HG03108 (cell line): ENCODE results near the gene SH3BGRL3.
A peak's percentile ranks its signal among the peaks of the same experiment; 100 is the strongest.

ENCODE experiments used
- ATAC-seq: cut with Tn5 transposase; IDR thresholded peaks from one replicate; pipeline ENCODE4 v1.9.1; 2021; ENCODE audit warnings: moderate library complexity; ENCODE audit not compliant: unreplicated experiment

The SH3BGRL3 gene

DNA sequence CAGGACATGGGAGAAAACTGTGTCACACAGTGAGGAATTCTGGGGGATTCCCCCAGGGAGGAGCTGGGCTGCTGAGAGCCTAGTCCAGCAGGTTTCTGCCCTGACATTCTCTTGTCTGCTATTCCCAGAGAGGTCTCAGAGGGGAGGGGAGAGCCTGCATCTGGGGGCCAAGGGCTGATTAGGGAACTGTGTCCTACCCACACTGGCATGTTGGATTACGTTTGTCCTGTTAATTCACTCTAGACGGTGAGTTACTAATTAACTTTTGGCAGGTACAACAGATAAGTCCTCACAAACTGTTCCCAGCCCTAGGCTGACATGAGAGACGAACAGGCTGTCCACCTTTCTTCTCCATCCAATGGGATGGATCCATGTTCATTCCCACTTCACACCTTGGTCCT lies 2.6 kb upstream of the SH3BGRL3 start:
- ATAC-seq: no peak

DNA sequence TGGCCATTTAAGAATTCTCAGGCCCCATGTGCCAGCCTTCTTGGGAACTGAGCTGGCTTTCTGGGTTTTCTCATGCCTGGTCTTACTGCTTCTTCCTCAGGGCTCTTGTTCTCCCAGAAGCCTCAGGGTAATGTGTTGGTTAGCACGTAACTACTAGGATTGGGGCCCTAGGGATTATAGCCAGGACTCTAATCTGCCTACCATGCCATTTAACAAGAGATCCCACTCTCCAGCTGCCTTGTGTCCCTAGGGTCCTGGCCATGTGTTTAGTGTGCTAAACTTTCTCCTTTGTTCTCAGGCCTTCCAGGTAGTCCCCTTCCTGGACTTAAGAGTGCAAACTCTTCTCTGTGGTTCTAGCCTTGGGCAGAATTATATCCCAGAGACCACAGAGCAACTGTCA lies 2.2 kb upstream of the SH3BGRL3 start:
- ATAC-seq: no peak

DNA sequence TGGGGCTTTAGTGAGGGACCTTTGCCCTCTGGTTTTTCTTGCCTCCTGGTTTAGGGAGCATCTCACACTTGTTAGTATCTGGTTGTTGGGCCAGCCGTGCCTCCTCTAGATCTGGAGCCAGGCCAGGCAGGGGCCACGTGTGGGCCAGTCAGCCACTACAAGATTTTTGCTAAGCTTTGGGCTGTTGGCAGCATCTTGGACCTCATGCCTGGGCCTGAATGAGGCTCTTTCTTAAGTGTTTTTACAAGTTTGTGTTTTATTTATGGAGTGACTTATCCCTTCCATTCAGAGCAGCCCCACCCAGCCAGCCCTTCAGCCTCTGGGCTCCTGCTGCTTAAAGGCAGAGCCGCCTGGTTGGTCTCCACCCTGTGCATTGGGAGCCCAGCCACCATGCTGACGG lies 1.6 kb upstream of the SH3BGRL3 start:
- no peak for ATAC-seq

DNA sequence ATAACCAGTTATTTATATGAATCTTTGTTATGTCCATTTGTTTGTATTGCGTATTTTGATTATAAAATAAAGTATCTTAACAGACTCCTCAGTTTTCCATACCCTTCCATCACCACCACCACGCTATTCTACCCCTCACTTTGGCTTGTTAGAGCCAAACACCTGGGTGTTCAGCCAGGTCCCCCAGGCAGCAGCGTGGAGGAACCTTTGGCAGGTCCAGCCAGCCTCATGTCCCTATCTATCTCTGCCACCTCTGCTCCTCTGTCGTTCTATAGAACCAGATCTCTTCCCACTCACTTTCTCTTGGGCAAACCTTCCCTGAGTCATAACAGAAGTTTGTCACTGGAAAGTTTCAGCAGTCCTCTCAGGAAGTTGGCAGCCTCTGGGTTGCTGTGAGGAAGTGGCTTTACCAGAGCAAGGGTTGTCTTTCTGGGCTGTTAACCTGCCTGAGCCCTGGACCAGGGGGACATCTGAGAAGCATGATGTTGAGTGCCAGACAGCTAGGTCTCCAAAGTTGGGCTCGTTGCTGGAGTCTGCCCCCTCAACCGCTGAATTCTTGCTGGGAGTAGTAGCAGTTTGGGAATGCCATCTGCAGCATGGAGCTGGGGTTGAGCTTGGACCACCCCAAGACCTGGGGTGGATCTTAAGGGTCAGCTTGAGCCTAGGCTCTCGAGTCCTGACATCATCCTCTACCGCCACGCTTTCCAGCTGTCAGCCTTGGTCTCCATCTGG lies 996 bp upstream of the SH3BGRL3 start:
- ATAC-seq: no peak

DNA sequence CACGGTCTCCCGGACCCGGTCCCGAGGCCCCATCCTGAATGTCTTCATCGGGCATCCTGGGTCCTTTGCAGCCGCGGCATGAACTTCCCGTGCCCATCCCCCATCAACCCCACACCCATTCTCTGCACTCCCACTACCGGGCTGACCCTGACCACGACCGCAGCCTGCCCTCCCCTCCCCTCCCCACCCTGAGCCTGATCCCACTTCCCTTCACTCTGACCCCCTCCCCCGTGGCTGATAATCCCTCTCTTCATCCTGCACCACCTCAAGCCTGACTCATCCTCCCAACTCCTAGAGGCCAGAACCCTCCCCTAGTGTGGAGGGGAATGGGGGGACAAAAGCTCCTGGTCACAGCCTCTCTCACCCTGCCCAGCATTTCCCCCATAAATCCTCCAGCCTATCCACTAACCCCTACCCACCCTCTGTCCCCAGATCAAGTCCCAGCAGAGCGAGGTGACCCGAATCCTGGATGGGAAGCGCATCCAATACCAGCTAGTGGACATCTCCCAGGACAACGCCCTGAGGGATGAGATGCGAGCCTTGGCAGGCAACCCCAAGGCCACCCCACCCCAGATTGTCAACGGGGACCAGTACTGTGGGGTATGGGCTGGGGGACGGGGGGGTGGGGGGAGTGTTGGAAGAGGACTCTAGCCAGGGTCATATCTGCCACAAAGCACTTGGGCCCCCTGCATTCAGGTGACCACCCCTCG lies 602 bp downstream of the SH3BGRL3 start:
- no peak for ATAC-seq

DNA sequence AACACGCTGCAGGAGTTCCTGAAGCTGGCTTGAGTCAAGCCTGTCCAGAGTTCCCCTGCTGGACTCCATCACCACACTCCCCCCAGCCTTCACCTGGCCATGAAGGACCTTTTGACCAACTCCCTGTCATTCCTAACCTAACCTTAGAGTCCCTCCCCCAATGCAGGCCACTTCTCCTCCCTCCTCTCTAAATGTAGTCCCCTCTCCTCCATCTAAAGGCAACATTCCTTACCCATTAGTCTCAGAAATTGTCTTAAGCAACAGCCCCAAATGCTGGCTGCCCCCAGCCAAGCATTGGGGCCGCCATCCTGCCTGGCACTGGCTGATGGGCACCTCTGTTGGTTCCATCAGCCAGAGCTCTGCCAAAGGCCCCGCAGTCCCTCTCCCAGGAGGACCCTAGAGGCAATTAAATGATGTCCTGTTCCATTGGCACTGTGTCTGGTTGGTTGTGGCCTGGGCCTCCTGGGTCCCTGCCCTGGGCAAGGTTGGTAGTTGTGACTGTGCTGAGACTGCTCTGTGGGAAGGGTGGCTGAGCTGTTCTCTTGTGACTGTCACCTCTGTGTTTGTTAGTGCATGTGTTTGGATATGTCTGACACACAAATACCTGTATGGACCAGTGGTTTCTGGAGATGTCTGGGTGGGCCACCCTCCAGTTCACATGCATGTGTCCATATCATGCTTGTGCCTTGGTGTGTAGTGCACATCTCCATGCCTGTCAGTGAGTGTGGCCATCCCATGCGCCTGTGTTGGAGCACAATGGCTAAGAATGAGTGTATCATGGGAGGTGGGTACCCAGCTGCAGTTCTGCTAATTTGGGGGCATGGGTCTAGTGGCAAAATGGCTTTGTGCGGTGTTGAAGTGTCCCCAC lies 1.4 kb downstream of the SH3BGRL3 start:
- no peak for ATAC-seq

DNA sequence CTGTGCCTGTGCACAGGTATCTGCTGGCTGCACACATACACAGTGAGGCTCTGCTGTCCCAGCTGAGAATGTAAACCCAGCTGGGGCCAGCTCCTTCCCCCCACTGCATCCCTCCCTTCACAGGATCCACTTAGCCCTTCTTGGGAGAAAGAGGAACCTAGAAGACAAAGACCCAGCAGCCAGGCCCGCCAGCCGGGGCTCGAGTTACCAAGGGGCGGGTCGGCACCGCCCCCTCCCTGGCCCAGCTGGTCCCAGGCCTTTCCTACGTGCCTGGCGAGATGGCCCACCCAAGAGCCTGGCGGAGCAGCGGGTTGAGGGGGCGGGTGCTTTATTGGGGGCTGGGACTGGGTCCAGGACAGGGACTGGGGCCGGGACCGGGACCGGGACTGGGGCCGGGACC lies 2.1 kb downstream of the SH3BGRL3 start:
- no peak for ATAC-seq

DNA sequence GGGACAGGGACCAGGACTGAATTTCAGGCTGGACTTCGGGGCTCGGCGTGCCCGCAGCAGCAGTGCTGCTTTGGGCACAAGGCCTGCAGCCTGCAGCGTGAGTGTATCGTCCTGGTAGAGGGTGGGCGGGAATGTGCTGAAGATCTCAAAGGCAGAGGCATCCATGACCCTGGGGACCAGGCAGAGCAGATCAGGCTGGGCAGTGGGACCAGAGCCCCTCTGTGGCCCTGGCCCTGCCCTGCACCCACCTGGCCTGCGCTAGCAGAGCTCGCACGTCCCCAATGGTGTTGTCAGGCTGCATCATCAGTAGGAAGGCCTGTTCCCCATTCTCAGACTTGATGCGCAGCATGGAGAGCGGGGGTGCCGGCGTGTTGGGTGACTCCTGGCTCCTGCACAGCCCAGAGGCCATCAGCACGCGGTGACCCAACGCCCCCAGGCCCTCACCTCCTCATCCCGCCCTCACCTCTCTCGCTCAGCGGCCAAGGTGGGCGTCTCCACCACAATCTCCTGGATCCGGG lies 2.6 kb downstream of the SH3BGRL3 start:
- no peak for ATAC-seq

DNA sequence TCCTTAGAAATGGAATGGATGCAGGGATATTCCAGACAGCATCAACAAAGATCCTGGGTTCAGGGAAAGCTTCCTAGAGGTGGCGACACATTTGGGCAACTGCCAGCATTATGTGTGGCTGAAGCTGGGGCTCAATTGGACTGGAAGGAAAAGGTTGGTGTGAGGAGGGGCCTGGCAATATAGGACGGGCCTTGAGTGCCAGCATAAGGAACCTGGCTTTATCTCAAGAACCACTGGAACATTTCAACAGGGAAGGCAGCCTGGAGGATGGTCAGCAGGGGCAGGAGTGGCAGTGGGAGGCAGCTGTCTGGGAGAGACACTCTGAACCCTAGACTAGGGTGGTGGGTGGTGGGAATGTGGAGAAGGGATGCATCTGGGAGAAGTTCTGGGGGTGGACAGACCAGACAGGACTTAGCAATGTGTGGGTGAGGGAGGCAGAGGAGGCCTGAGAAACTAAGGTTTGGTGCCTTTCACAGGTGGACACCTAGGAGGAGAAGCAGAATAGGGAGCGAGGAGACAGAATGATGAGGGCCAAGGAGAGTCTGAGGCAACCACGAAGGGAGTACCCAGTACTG lies 3.5 kb downstream of the SH3BGRL3 start:
- ATAC-seq: no peak

DNA sequence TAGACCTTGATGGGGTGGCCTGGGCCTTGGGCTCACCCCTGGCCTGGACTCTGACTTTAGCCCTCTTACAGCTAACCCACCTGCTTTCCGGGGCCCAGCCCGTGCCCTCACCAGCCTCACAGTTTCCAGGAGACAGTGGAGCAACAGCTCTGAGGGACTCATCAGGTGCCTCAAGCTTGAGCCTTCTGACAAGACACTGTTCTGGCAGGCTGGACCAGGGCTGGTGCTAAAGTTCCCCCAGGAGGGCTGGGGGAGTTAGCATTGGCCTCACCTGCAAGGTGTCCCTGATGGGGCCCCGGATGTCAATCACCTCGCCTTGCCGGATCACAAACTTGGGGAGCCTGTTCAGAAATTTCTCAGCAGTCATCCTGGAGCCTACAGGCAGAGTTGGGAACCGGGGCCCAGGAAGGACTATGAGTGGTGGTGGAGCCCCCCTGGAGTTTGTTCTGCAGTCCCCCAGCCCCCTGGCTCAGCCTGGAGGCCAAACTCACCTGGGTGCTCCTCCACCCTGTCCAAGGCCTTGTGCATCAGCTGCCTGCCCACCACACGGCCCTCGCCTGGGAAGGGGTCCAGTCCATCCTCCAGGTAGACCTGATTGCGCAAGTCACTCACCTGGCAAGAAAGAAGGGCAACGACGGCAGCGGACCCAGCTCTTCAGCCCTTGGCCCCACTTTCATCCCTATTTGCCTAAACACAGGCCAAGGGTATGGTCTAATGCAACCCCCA lies 4.1 kb downstream of the SH3BGRL3 start:
- no peak for ATAC-seq

DNA sequence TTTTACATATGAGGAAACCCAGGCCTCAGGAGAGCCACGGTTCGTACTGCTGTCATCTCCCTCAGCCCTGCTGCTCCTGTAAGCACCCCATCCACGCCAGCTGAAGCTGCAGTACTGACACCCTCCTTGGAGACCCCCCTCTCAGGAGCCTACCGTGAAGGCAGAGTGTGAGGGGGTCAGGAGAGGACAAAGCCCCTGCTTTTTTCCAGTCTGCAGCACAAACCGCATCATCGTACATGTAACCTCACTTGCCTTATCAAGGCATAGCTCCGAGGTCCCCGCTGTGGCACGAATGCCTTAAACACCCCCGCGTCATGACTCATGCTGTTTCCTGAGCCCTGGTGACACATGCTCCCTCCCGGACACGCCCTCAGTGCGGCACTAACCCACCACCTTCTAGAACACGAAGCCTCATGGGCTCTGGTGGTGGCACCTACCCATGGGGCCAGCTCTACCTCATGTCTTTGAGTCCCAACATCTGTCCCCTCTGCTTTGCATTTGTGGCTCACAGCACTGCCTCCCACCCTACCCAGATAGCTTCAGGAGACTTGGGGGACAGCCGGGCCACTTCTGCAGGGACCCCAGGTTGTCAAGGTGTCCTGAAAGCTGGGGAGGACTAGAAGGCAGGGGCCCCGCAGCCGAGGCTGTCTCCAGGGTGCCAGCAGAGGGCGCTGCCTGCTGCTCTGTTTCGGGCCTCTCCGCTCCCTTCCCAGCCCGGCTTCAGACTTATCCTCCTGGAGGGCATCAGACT lies 4.9 kb downstream of the SH3BGRL3 start:
- no peak for ATAC-seq

DNA sequence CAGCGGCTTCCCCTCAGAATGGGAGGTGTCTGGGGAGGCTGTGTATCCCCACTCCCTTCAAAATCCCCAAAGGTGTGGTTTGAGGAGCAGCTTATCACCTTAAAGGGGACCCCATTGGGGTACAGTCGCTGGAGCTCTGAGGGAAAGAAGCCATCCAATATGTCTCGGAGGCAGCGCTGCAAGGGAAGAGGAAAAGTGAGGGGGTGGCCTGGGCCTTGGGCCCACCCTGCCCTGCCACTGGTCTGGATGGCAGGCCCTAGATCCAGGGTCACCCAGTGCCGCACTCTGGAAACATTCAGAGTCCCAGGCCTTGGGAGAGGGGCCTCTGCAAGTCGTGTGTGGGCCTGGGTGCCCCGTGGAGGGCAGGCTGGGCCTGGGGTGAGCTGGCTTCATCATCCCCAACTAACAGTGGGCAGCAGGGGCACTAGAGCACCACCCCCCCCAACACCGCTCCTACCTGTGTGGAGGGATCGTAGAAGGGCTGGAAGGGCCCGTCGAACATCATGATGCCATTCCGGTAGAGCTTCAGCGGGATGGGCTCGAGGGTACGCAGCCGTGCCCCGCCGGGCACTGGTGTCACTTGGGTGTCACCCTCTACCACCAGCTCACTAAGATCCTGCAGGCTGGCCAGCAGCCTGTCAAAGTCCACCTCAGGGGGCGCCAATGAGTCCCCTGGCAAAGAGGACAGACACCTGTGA lies 5.6 kb downstream of the SH3BGRL3 start:
- no peak for ATAC-seq

DNA sequence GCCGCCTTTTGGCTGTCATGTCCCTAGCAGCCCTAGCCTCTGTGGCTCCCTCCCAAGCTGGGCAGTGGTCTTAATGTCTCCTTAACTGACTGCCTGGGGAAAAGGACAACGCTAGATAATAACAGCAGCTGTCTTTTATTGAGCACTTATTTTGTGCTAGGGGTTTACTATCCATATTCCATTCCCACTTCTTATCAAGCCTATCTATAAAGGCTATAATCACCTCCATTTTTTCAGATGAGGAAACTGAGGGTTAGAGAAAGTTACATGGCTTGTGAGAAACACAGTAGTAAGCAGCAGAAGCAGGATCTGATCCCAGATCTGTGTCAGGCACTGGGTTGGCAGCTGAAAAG lies 6.2 kb downstream of the SH3BGRL3 start:
- ATAC-seq: no peak

DNA sequence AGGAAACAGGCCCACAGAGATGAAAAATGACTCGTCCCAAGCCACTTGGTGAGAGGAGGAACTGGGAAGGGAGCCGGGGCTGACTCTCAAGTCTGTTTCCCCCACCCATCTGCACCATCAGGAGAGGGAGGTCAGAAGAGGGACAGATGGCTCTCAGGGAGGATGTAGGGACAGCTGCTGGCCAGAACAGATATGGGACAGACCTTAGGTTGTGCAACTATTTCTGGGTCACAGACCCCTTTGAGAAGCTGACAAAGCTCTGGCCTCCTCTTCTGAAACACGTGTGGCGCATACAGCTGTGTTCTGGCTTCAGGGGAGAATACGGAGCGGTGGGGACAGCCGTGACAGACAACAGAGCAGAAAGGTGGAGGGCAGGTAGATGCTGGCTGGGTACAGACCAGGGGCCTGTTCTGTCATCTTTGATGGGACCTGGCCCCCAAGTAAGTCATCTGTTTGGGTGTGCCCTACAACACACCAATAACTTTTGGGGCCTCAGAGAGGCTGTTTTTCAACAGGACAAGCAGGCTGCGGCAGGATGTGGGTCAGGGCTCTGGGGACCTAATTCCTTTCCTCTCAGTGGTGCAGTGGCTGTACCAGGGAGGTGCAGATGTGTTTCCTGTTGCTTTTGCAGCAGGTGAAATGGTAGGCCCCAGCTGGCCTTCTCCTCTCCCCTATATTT lies 7.3 kb downstream of the SH3BGRL3 start:
- peak; percentile 36 for ATAC-seq

DNA sequence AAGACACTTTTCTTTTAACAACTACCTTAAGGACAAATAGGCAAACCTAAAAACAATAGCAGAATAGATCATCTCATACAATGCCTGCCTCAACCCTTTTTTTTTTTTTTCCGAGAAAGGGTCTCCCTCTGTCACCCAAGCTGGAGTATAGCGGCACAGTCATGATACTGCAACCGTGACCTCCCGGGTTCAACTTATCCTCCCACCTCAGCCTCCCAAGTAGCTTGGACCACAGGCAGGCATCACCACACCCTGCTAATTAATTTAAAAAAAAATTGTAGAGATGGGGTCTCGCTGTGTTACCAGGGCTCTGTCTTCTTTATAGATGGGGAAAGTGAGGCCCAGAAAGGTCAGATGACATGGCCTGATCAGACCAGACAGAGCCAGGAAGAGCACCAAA lies 7.9 kb downstream of the SH3BGRL3 start:
- ATAC-seq: no peak

DNA sequence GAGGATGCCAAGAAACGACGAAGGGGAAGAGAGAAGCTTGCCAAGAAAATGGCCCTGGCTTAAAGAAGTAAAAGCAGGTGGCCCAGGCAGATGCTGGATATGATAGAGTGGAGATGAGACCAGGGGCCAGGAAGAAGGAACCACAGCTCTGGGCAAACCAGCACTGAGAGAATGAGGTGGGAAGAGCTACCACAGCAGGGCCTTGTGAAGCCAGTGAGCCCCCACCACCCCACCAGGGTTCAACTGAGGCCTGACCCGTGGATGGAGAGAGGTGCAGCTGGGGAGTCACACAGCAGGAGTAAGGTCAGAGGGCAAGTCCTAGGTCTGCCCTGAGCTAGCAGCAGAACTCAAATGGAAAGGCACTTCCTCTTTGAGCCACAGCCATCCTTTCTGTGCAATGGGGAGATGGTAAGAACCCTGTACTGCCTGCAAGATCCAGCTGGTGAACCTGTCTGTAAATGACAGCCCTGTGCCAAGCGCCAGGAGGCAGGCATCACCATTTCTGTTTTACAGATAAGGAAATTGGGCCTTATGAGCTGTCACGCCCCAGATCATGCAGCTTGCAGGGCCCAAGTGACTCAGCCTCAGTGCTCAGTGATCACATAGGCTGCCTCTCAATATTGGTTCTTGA lies 8.5 kb downstream of the SH3BGRL3 start:
- no peak for ATAC-seq

DNA sequence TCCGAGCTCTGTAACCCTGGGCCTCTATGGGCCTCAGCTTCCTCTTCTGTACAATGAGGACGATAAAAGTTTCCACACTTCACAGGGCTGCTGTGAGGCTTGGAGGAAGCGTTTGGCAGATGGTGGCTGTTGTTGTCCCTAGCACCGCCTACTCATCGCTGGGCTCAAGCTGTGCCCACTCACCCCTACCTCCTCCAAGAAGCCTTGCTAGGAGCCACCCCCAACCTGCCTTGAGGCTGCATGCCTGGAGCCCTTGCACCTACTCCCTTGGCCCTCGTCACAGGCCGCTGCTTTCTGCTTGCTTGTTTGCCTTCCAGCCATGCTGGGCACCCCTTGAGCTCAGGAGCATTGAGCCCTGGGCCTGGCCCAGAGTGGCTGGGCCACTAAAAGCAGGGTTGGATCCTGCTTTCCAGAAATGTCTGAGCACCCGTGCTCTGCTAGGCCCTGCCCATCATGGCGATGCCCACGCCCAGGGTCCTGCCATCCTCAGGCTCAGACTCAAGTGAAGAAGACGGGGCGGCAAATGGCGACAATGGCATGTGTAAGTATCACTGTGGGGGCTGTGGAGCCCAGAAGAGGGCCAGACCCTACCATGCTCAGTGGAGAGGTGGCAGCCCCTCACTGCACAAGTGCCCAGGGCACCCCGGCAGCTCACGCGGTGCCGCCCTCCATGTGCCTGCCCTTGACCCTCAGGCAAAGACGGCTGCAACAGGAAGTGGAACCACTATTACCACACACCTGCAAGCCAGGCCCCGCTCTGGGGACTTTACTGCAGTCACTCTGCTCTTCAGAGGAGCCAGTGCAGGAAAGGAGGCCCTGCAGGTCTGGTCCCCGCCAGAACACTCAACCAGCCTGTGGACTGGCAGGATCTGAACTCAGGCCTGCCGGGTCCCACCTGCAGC lies 9.5 kb downstream of the SH3BGRL3 start:
- ATAC-seq: no peak
